Liver (tissue), 9 donors: ENCODE results near the gene HIVEP2. TPM values are rescaled to one million over a fixed set of nuclear protein-coding genes. Genes with fewer than 3 reads are reported as not detected.

Experiments
- DNase-seq: peaks from one replicate; pipeline ENCODE4 v3.0.0-alpha.2; 2017; ENCODE audit warnings: low spot score
- H3K27ac ChIP-seq, 2 donors: one replicate each; pipeline ENCODE4 v1.7.0; 2013; ENCODE audit warnings: inconsistent platforms in 2 of 2, low read length in 2 of 2, control low read depth in 1 of 2, low read depth in 1 of 2, mild to moderate bottlenecking in 1 of 2
- H3K27me3 ChIP-seq, 4 donors: one replicate each; pipeline versions ENCODE4 v1.6.1 to v1.7.0; 2013; ENCODE audit warnings: low read length in 3 of 4, inconsistent platforms in 1 of 4, mild to moderate bottlenecking in 1 of 4, moderate library complexity in 1 of 4; ENCODE audit not compliant: control insufficient read depth in 4 of 4, insufficient read depth in 4 of 4
- H3K36me3 ChIP-seq, 4 donors: one replicate each; pipeline versions ENCODE4 v1.6.1 to v1.7.0; 2013; ENCODE audit warnings: low read length in 3 of 4, mild to moderate bottlenecking in 3 of 4, low read depth in 1 of 4, moderate library complexity in 1 of 4; ENCODE audit not compliant: control insufficient read depth in 4 of 4, insufficient read depth in 3 of 4
- H3K4me1 ChIP-seq, 4 donors: one replicate each; pipeline versions ENCODE4 v1.6.1 to v1.7.0; 2013; ENCODE audit warnings: low read length in 3 of 4, mild to moderate bottlenecking in 3 of 4, moderate library complexity in 1 of 4; ENCODE audit not compliant: control insufficient read depth in 4 of 4, insufficient read depth in 4 of 4
- H3K4me3 ChIP-seq, 3 donors: one replicate each; pipeline versions ENCODE4 v1.6.1 to v1.7.0; 2013; ENCODE audit warnings: low read length in 3 of 3, control low read depth in 1 of 3, low read depth in 1 of 3, mild to moderate bottlenecking in 1 of 3
- H3K9ac ChIP-seq, 2 donors: one replicate each; pipeline ENCODE4 v1.7.0; 2013; ENCODE audit warnings: low read length in 2 of 2, mild to moderate bottlenecking in 2 of 2, moderate library complexity in 2 of 2, control low read depth in 1 of 2, low read depth in 1 of 2
- H3K9me3 ChIP-seq, 4 donors: one replicate each; pipeline versions ENCODE4 v1.6.1 to v1.7.0; 2013; ENCODE audit warnings: low read length in 3 of 4; ENCODE audit not compliant: control insufficient read depth in 4 of 4
- ATF3 ChIP-seq: IDR thresholded peaks from 2 replicates; pipeline ENCODE4 v1.6.1; 2016; ENCODE audit warnings: antibody characterized with exemption
- CTCF ChIP-seq: fragments of 150-350 bp; IDR thresholded peaks from 2 replicates; pipeline ENCODE4 v1.5.1; 2017; ENCODE audit warnings: improper control_type of control experiment, low read depth, low read length; ENCODE audit not compliant: missing input control
- EGR1 ChIP-seq, 2 donors: IDR thresholded peaks; 2 replicates each; pipeline ENCODE4 v1.6.1; 2016 to 2018; ENCODE audit warnings: antibody characterized with exemption in 2 of 2, low read depth in 2 of 2
- FOXA1 ChIP-seq: IDR thresholded peaks from 2 replicates; pipeline ENCODE4 v1.6.1; 2016; ENCODE audit warnings: antibody characterized with exemption
- FOXA2 ChIP-seq: IDR thresholded peaks from 2 replicates; pipeline ENCODE4 v1.6.1; 2016; ENCODE audit warnings: antibody characterized with exemption
- GABPA ChIP-seq, 2 donors: IDR thresholded peaks in 1 of 2; conservative IDR thresholded peaks in 1 of 2; 2 replicates each; pipeline ENCODE4 v1.6.1; 2016; ENCODE audit warnings: antibody characterized with exemption in 2 of 2, mild to moderate bottlenecking in 1 of 2, moderate library complexity in 1 of 2
- HNF4A ChIP-seq, 2 donors: conservative IDR thresholded peaks; 2 replicates each; pipeline ENCODE4 v1.6.1; 2016; ENCODE audit warnings: antibody characterized with exemption in 2 of 2, mild to moderate bottlenecking in 2 of 2
- HNF4G ChIP-seq: IDR thresholded peaks from 2 replicates; pipeline ENCODE4 v1.6.1; 2016; ENCODE audit warnings: antibody characterized with exemption
- JUND ChIP-seq, 2 donors: IDR thresholded peaks; 2 replicates each; pipeline ENCODE4 v1.6.1; 2016; ENCODE audit warnings: antibody characterized with exemption in 2 of 2
- MAX ChIP-seq: IDR thresholded peaks from 2 replicates; pipeline ENCODE4 v1.6.1; 2016; ENCODE audit warnings: antibody characterized with exemption
- NR2F2 ChIP-seq: IDR thresholded peaks from 2 replicates; pipeline ENCODE4 v1.6.1; 2016; ENCODE audit warnings: antibody characterized with exemption
- RAD21 ChIP-seq, 2 donors: IDR thresholded peaks; 2 replicates each; pipeline ENCODE4 v1.6.1; 2016; ENCODE audit warnings: antibody characterized with exemption in 2 of 2, mild to moderate bottlenecking in 2 of 2
- REST ChIP-seq: IDR thresholded peaks from 2 replicates; pipeline ENCODE4 v1.6.1; 2016; ENCODE audit warnings: antibody characterized with exemption, mild to moderate bottlenecking
- RXRA ChIP-seq, 2 donors: IDR thresholded peaks; 2 replicates each; pipeline ENCODE4 v1.6.1; 2017 to 2018; ENCODE audit warnings: antibody characterized with exemption in 2 of 2, mild to moderate bottlenecking in 1 of 2
- SP1 ChIP-seq: IDR thresholded peaks from 2 replicates; pipeline ENCODE4 v1.6.1; 2018; ENCODE audit warnings: antibody characterized with exemption, mild to moderate bottlenecking
- TAF1 ChIP-seq: conservative IDR thresholded peaks from 2 replicates; pipeline ENCODE4 v1.6.1; 2016; ENCODE audit warnings: antibody characterized with exemption, mild to moderate bottlenecking
- YY1 ChIP-seq: IDR thresholded peaks from 2 replicates; pipeline ENCODE4 v1.6.1; 2016; ENCODE audit warnings: antibody characterized with exemption, mild to moderate bottlenecking
- ZBTB33 ChIP-seq: IDR thresholded peaks from 2 replicates; pipeline ENCODE4 v1.6.1; 2016; ENCODE audit warnings: antibody characterized with exemption
- polyA plus RNA-seq, 2 donors: library from polyadenylated mRNA; stranded (reverse) in 1 of 2; unstranded in 1 of 2; fragments of 200-250 nt in 1 of 2; fragments of >200 nt in 1 of 2; fragmentation: Nextera tagmentation in 1 of 2; extraction: Ambion mirVana in 1 of 2; gene quantifications; one replicate each; pipeline versions ENCODE4 v1.2.1 to v1.2.3, GENCODE V29; 2013 to 2015
- total RNA-seq, 2 donors: library from RNA; depleted of rRNA; stranded (reverse); fragments of >200 nt; gene quantifications; one replicate each; pipeline ENCODE4 v1.2.3, GENCODE V29; 2014
- donor health status: healthy.
- donor health status: healthy.
- donor health status: healthy.
- donor health status: healthy.
- donor health status: healthy.

The HIVEP2 gene
- total and polyA plus RNA-seq, 4 donors: 0.82 to 6.6 (median 1.3) TPM

- Histone ChIP-seq H3K36me3 (no peaks in the 10 kb centered on the region), H3K27ac (peak overlapping the region; percentile 6 to 38), H3K4me3 (no peak overlapping the region), H3K4me1 (peaks cover 7 to 20% (median 18%) of the 10 kb centered on the region in 4 donors), H3K27me3 (no peaks in the 10 kb centered on the region), H3K9me3 (no peaks in the 10 kb centered on the region), H3K9ac (no peak overlapping the region)
- DNase-seq: no peak
- peak in 1 of 2 donors; percentile 57 for TF ChIP-seq HNF4A (conservative IDR thresholded peaks at IDR 0.05)
- TF ChIP-seq HNF4G: no peak
These were observed 10.9 kb downstream of the HIVEP2 start for GRCh38 chr6:142934106-142934505.

GRCh38 chr6:142933701-142934100 lies 11.3 kb downstream of the HIVEP2 start:
- H3K36me3 ChIP-seq: no peaks in the 10 kb centered on the region
- H3K27ac ChIP-seq: peak overlapping the region; percentile 6 to 38
- H3K27me3 ChIP-seq: no peaks in the 10 kb centered on the region
- H3K9me3 ChIP-seq: no peaks in the 10 kb centered on the region
- no peak overlapping the region for H3K4me3 ChIP-seq
- TF ChIP-seq JUND (IDR thresholded peaks at IDR 0.05): no peak
- TF ChIP-seq NR2F2: no peak
- TF ChIP-seq SP1: no peak
- peak; percentile 10 for TF ChIP-seq YY1
- no peak for TF ChIP-seq ATF3
- no peak for TF ChIP-seq RAD21 (IDR thresholded peaks at IDR 0.05)
- no peak for TF ChIP-seq GABPA (IDR thresholded peaks at IDR 0.05 in 1 of 2, conservative IDR thresholded peaks at IDR 0.05 in 1 of 2)
- TF ChIP-seq MAX: no peak
- TF ChIP-seq HNF4G: peak; percentile 13
- no peak for TF ChIP-seq FOXA2
- no peak for TF ChIP-seq FOXA1
- TF ChIP-seq EGR1 (IDR thresholded peaks at IDR 0.05; ENCODE audit: low read depth in 2 of 2): no peak
- no peak for TF ChIP-seq REST
- TF ChIP-seq ZBTB33: no peak
- peak in 1 of 2 donors; percentile 45 for TF ChIP-seq HNF4A (conservative IDR thresholded peaks at IDR 0.05)
- TF ChIP-seq TAF1: no peak
- no peak for TF ChIP-seq CTCF
- no peak for TF ChIP-seq RXRA (IDR thresholded peaks at IDR 0.05)
- H3K9ac ChIP-seq: no peak overlapping the region
- peaks cover 7 to 20% (median 15%) of the 10 kb centered on the region in 4 donors for H3K4me1 ChIP-seq
- DNase-seq: no peak
